Activated naive CD4-positive, alpha-beta T cell treated with anti-CD3 and anti-CD28 coated beads, Interleukin-2, amount 10 ng/mL, durations not matched to agents 7 days and 5 days (primary cell): ENCODE measurements around the gene RAC2.
A peak's percentile ranks its signal among the peaks of the same experiment; 100 is the strongest.

Experiments used
- CTCF ChIA-PET: fragments of 350-600 bp; sonication (Branson Sonifier 250); formaldehyde crosslinking; loops from one replicate; lab custom pipeline; 2021; ENCODE audit warnings: antibody characterized with exemption; lab: Charles Lee
- DNase-seq: peaks from one replicate; pipeline ENCODE4 v3.0.0-alpha.2; 2020
- H3K27ac Mint-ChIP-seq: one replicate; pipeline ENCODE4 v1.8.0; 2021; ENCODE audit warnings: mild to moderate bottlenecking, moderate library complexity, mixed read lengths
- H3K27me3 Mint-ChIP-seq: one replicate; pipeline ENCODE4 v1.8.0; 2021; ENCODE audit warnings: mild to moderate bottlenecking, mixed read lengths
- H3K36me3 Mint-ChIP-seq: one replicate; pipeline ENCODE4 v1.8.0; 2021; ENCODE audit warnings: mixed read lengths
- H3K4me1 Mint-ChIP-seq: one replicate; pipeline ENCODE4 v1.8.0; 2021; ENCODE audit warnings: mixed read lengths
- H3K4me3 Mint-ChIP-seq: one replicate; pipeline ENCODE4 v1.8.0; 2021; ENCODE audit warnings: mild to moderate bottlenecking, moderate library complexity, mixed read lengths
- H3K9me3 Mint-ChIP-seq: one replicate; pipeline ENCODE4 v1.8.0; 2021; ENCODE audit warnings: mixed read lengths

Gene RAC2

GRCh38 chr22:37244114-37244921 is at the start of gene RAC2:
Gene RAC2, minus strand, starts transcription at chr22:37244269. Its CDS starts 121 bp downstream, at chr22:37244148.
- peaks cover 41% of the 10 kb centered on the region for H3K36me3 Mint-ChIP-seq
- H3K4me1 Mint-ChIP-seq: peaks cover 48% of the 10 kb centered on the region
- peaks cover 9% of the 10 kb centered on the region for H3K27me3 Mint-ChIP-seq
- peak; percentile 96 for DNase-seq
- CTCF ChIA-PET: interaction anchor here (1.2 to 9.8 kb wide), 6 partner anchors 16 to 65 kb away, joined by 3 to 134 read pairs (median 6); no protein-coding TSS in a partner anchor
- H3K4me3 Mint-ChIP-seq: peak within 1 kb of the TSS; percentile 100
- no peaks in the 10 kb centered on the region for H3K9me3 Mint-ChIP-seq
- H3K27ac Mint-ChIP-seq: peak within 1 kb of the TSS; percentile 94

- no peaks in the 10 kb centered on the region for H3K27me3 Mint-ChIP-seq
- no peak overlapping the region for H3K27ac Mint-ChIP-seq
- CTCF ChIA-PET: no interaction called here
- H3K9me3 Mint-ChIP-seq: peaks cover 2% of the 10 kb centered on the region
- H3K4me1 Mint-ChIP-seq: peaks cover 83% of the 10 kb centered on the region
- peaks cover 89% of the 10 kb centered on the region for H3K36me3 Mint-ChIP-seq
- DNase-seq: no peak
- H3K4me3 Mint-ChIP-seq: no peak overlapping the region
Measured at GRCh38 chr22:37293172-37293571, 49.1 kb upstream of the RAC2 start.

GRCh38 chr22:37292641-37293040 is 48.6 kb upstream of the RAC2 start:
- peaks cover 88% of the 10 kb centered on the region for H3K36me3 Mint-ChIP-seq
- CTCF ChIA-PET: no interaction called here

GRCh38 chr22:37291559-37292298 is 47.7 kb upstream of the RAC2 start:
- DNase-seq: no peak
- Mint-ChIP-seq H3K4me3 (no peak overlapping the region), H3K36me3 (peaks cover 89% of the 10 kb centered on the region), H3K27me3 (no peaks in the 10 kb centered on the region), H3K9me3 (peaks cover 2% of the 10 kb centered on the region), H3K27ac (peak overlapping the region; percentile 49), H3K4me1 (peaks cover 81% of the 10 kb centered on the region)
- CTCF ChIA-PET: no interaction called here

More at GRCh38 chr22:37292641-37293040, 48.6 kb upstream of the RAC2 start:
- DNase-seq: no peak
- H3K27ac Mint-ChIP-seq: no peak overlapping the region
- no peaks in the 10 kb centered on the region for H3K27me3 Mint-ChIP-seq
- peaks cover 81% of the 10 kb centered on the region for H3K4me1 Mint-ChIP-seq
- no peak overlapping the region for H3K4me3 Mint-ChIP-seq
- H3K9me3 Mint-ChIP-seq: peaks cover 2% of the 10 kb centered on the region

- no peak overlapping the region for H3K4me3 Mint-ChIP-seq
- H3K27me3 Mint-ChIP-seq: no peaks in the 10 kb centered on the region
- H3K36me3 Mint-ChIP-seq: peaks cover 92% of the 10 kb centered on the region
- DNase-seq: no peak
- peaks cover 2% of the 10 kb centered on the region for H3K9me3 Mint-ChIP-seq
- CTCF ChIA-PET: interaction anchor here (1.2 kb wide), 1 partner anchor 143 kb away, joined by 3 read pairs; no protein-coding TSS in a partner anchor
- H3K27ac Mint-ChIP-seq: peak overlapping the region; percentile 37
- H3K4me1 Mint-ChIP-seq: peaks cover 84% of the 10 kb centered on the region
Measured at GRCh38 chr22:37290737-37291136, 46.7 kb upstream of the RAC2 start.

GRCh38 chr22:37289156-37289735 is 45.2 kb upstream of the RAC2 start:
- Mint-ChIP-seq H3K27ac (peak overlapping the region; percentile 51), H3K36me3 (peaks cover 88% of the 10 kb centered on the region), H3K27me3 (no peaks in the 10 kb centered on the region), H3K4me3 (no peak overlapping the region), H3K9me3 (peaks cover 2% of the 10 kb centered on the region), H3K4me1 (peaks cover 83% of the 10 kb centered on the region)
- no peak for DNase-seq
- CTCF ChIA-PET: no interaction called here

- Mint-ChIP-seq H3K4me1 (peaks cover 82% of the 10 kb centered on the region), H3K9me3 (peaks cover 2% of the 10 kb centered on the region), H3K36me3 (peaks cover 89% of the 10 kb centered on the region), H3K4me3 (no peak overlapping the region), H3K27me3 (no peaks in the 10 kb centered on the region), H3K27ac (no peak overlapping the region)
- CTCF ChIA-PET: no interaction called here
- DNase-seq: no peak
Measured at GRCh38 chr22:37288521-37288920, 44.5 kb upstream of the RAC2 start.

GRCh38 chr22:37287550-37287951 is 43.5 kb upstream of the RAC2 start:
- Mint-ChIP-seq H3K27ac (no peak overlapping the region), H3K4me1 (peaks cover 76% of the 10 kb centered on the region), H3K4me3 (no peak overlapping the region), H3K27me3 (no peaks in the 10 kb centered on the region), H3K36me3 (peaks cover 86% of the 10 kb centered on the region), H3K9me3 (peaks cover 2% of the 10 kb centered on the region)
- CTCF ChIA-PET: no interaction called here
- DNase-seq: no peak

- Mint-ChIP-seq H3K27me3 (no peaks in the 10 kb centered on the region), H3K36me3 (peaks cover 70% of the 10 kb centered on the region), H3K27ac (no peak overlapping the region), H3K4me3 (peak overlapping the region; percentile 85), H3K9me3 (no peaks in the 10 kb centered on the region), H3K4me1 (peaks cover 79% of the 10 kb centered on the region)
- CTCF ChIA-PET: interaction anchor here (0.9 to 1.6 kb wide), 3 partner anchors 14 to 25 kb away, joined by 3 to 5 read pairs (median 5); no protein-coding TSS in a partner anchor
- no peak for DNase-seq
Measured at GRCh38 chr22:37285937-37286336, 41.9 kb upstream of the RAC2 start.

GRCh38 chr22:37284805-37285355 is 40.8 kb upstream of the RAC2 start:
- DNase-seq: peak; percentile 70
- CTCF ChIA-PET: interaction anchor here (1.0 kb wide), 2 partner anchors 25 to 30 kb away, joined by 3 read pairs; no protein-coding TSS in a partner anchor
- Mint-ChIP-seq H3K36me3 (peaks cover 61% of the 10 kb centered on the region), H3K4me1 (peaks cover 70% of the 10 kb centered on the region), H3K27me3 (no peaks in the 10 kb centered on the region), H3K27ac (peak overlapping the region; percentile 86), H3K4me3 (peak overlapping the region; percentile 85), H3K9me3 (no peaks in the 10 kb centered on the region)

- CTCF ChIA-PET: interaction anchor here (0.8 to 1.0 kb wide), 4 partner anchors 17 to 30 kb away, joined by 3 read pairs; no protein-coding TSS in a partner anchor
- Mint-ChIP-seq H3K27ac (peak overlapping the region; percentile 86), H3K9me3 (no peaks in the 10 kb centered on the region), H3K4me3 (peak overlapping the region; percentile 85), H3K36me3 (peaks cover 54% of the 10 kb centered on the region), H3K4me1 (peaks cover 63% of the 10 kb centered on the region), H3K27me3 (peaks cover 1% of the 10 kb centered on the region)
- no peak for DNase-seq
Measured at GRCh38 chr22:37284126-37284804, 40.2 kb upstream of the RAC2 start.

GRCh38 chr22:37283393-37283937 is 39.4 kb upstream of the RAC2 start:
- peaks cover 9% of the 10 kb centered on the region for H3K27me3 Mint-ChIP-seq

GRCh38 chr22:37282385-37282677 is 38.3 kb upstream of the RAC2 start, which contains the start of gene CYTH4:
Gene CYTH4, plus strand, starts transcription at chr22:37282508. Its CDS starts 62 bp downstream, at chr22:37282570.
- Mint-ChIP-seq H3K36me3 (peaks cover 38% of the 10 kb centered on the region), H3K4me1 (peaks cover 50% of the 10 kb centered on the region), H3K27ac (peak within 1 kb of the TSS; percentile 86), H3K27me3 (peaks cover 13% of the 10 kb centered on the region), H3K4me3 (peak within 1 kb of the TSS; percentile 85), H3K9me3 (no peaks in the 10 kb centered on the region)
- CTCF ChIA-PET: interaction anchor here (1.1 to 1.6 kb wide), 7 partner anchors 12 to 146 kb away, joined by 3 to 7 read pairs (median 4); no protein-coding TSS in a partner anchor
- peak; percentile 85 for DNase-seq

More at GRCh38 chr22:37283393-37283937, 39.4 kb upstream of the RAC2 start:
- H3K27ac Mint-ChIP-seq: peak overlapping the region; percentile 86
- no peaks in the 10 kb centered on the region for H3K9me3 Mint-ChIP-seq
- DNase-seq: peak; percentile 56
- peaks cover 46% of the 10 kb centered on the region for H3K36me3 Mint-ChIP-seq
- peak overlapping the region; percentile 85 for H3K4me3 Mint-ChIP-seq
- CTCF ChIA-PET: interaction anchor here (0.8 to 1.5 kb wide), 5 partner anchors 13 to 41 kb away, joined by 3 to 5 read pairs (median 3); no protein-coding TSS in a partner anchor
- H3K4me1 Mint-ChIP-seq: peaks cover 58% of the 10 kb centered on the region
